Cardiac muscle cell (in vitro differentiated cells and primary cell): ENCODE data around the gene FBXO33. TPM values are rescaled to one million over a fixed set of nuclear protein-coding genes. Genes with fewer than 3 reads are reported as not detected.
A peak's percentile ranks its signal among the peaks of the same experiment; 100 is the strongest.

Experiments
- DNase-seq, 2 donors: peaks; one replicate each; pipeline versions ENCODE4 v3.0.0 to v3.0.0-alpha.2; 2010 to 2017; ENCODE audit warnings: low read depth in 1 of 2, low spot score in 1 of 2
- H3K27ac ChIP-seq: fragments of 200-600 bp; sonication (generic); 2 replicates; pipeline ENCODE4 v1.5.1; 2016
- H3K27me3 ChIP-seq: fragments of 200-600 bp; sonication (generic); 2 replicates; pipeline ENCODE4 v1.6.0; 2016; ENCODE audit warnings: control low read depth
- H3K36me3 ChIP-seq: fragments of 200-600 bp; sonication (generic); 2 replicates; pipeline ENCODE4 v1.5.1; 2016; ENCODE audit warnings: control low read depth
- H3K4me1 ChIP-seq: fragments of 200-600 bp; sonication (generic); 2 replicates; pipeline ENCODE4 v1.8.1; 2017; ENCODE audit warnings: low read depth, mild to moderate bottlenecking, mixed run types
- H3K4me3 ChIP-seq: fragments of 200-600 bp; sonication (generic); 2 replicates; pipeline ENCODE4 v1.5.1; 2016; ENCODE audit warnings: mild to moderate bottlenecking
- H3K9me3 ChIP-seq: fragments of 200-600 bp; sonication (generic); 2 replicates; pipeline ENCODE4 v1.5.1; 2017; ENCODE audit warnings: low read depth, mild to moderate bottlenecking, control low read depth
- CTCF ChIP-seq: IDR thresholded peaks from 2 replicates; pipeline ENCODE4 v1.5.1; 2012; ENCODE audit warnings: low read depth, mild to moderate bottlenecking, low read length
- polyA plus RNA-seq: library from polyadenylated mRNA; unstranded; fragments of >200 nt; fragmentation: Nextera tagmentation; extraction: Ambion mirVana; gene quantifications from 2 replicates; pipeline ENCODE4 v1.2.1, GENCODE V29; 2016
- total RNA-seq: library from RNA; depleted of rRNA; stranded (reverse); fragments of >200 nt; gene quantifications from 2 replicates; pipeline ENCODE4 v1.2.3, GENCODE V29; 2016

FBXO33 gene
- total and polyA plus RNA-seq, 2 experiments from 2014 or later = 13.6 to 14.0 TPM

- H3K36me3 ChIP-seq = peaks cover 16% of the 10 kb centered on the region
- H3K4me1 ChIP-seq = no peaks in the 10 kb centered on the region
- TF ChIP-seq CTCF = no peak
Observed at GRCh38 chr14:39396448-39396847, 35.8 kb downstream of the FBXO33 start.

GRCh38 chr14:39395555-39396254 lies 36.5 kb downstream of the FBXO33 start:
- peak in 1 of 2 donors; percentile 12 for DNase-seq
- Histone ChIP-seq H3K9me3 (no peaks in the 10 kb centered on the region), H3K27me3 (no peaks in the 10 kb centered on the region), H3K36me3 (peaks cover 16% of the 10 kb centered on the region), H3K27ac (no peak overlapping the region), H3K4me3 (no peak overlapping the region), H3K4me1 (no peaks in the 10 kb centered on the region)
- TF ChIP-seq CTCF = no peak

More at GRCh38 chr14:39396448-39396847, 35.8 kb downstream of the FBXO33 start:
- no peaks in the 10 kb centered on the region for H3K9me3 ChIP-seq
- H3K27ac ChIP-seq = no peak overlapping the region
- DNase-seq = peak in 1 of 2 donors; percentile 43
- H3K4me3 ChIP-seq = no peak overlapping the region
- H3K27me3 ChIP-seq = no peaks in the 10 kb centered on the region

GRCh38 chr14:39393289-39393688 lies 38.9 kb downstream of the FBXO33 start:
- Histone ChIP-seq H3K27ac (no peak overlapping the region), H3K4me1 (no peaks in the 10 kb centered on the region), H3K4me3 (no peak overlapping the region), H3K27me3 (no peaks in the 10 kb centered on the region), H3K36me3 (peaks cover 9% of the 10 kb centered on the region), H3K9me3 (no peaks in the 10 kb centered on the region)
- no peak for TF ChIP-seq CTCF
- DNase-seq = no peak

- no peaks in the 10 kb centered on the region for H3K27me3 ChIP-seq
- TF ChIP-seq CTCF = no peak
- H3K9me3 ChIP-seq = no peaks in the 10 kb centered on the region
- no peaks in the 10 kb centered on the region for H3K36me3 ChIP-seq
- no peak overlapping the region for H3K27ac ChIP-seq
- no peak overlapping the region for H3K4me3 ChIP-seq
- no peaks in the 10 kb centered on the region for H3K4me1 ChIP-seq
- no peak for DNase-seq
Observed at GRCh38 chr14:39384177-39384576, 48.1 kb downstream of the FBXO33 start.

GRCh38 chr14:39383741-39384140 lies 48.5 kb downstream of the FBXO33 start:
- no peak for DNase-seq
- Histone ChIP-seq H3K27me3 (no peaks in the 10 kb centered on the region), H3K4me3 (no peak overlapping the region), H3K4me1 (no peaks in the 10 kb centered on the region), H3K36me3 (no peaks in the 10 kb centered on the region), H3K27ac (no peak overlapping the region), H3K9me3 (no peaks in the 10 kb centered on the region)
- TF ChIP-seq CTCF = no peak
